GM21360 (cell line): ENCODE data around the gene MYO16.
A peak's percentile ranks its signal among the peaks of the same experiment; 100 is the strongest.

ENCODE experiments used
- ATAC-seq: cut with Tn5 transposase; IDR thresholded peaks from one replicate; pipeline ENCODE4 v1.9.1; 2021; ENCODE audit warnings: mild to moderate bottlenecking, moderate library complexity; ENCODE audit not compliant: unreplicated experiment

MYO16 gene

DNA sequence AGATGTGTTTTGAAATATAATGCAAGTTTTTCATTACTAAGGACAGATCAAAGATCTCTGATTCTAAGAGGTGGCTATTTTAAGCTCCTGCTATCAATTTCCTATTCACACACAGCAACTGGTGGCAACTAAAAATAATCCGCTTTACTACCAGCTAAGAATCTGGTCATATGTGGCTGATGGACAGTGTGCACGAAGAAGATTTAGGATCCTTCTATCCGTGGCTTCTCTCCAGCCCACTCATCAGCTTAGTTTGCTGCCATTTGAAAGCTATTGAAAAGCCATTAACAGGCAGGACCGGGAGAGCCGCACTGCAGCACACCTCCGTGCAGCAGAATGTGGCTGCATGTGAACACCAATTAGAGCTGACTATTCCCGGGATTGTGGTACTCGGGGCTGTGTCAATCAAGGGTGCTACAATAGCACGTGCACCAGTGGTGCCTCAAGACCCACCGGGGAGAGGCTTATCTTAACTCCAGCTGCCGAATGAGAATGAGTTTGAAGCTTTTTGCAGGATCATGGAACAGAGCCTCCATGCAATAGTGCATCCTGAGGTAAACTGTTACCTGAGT is at the start of gene MYO16:
Gene MYO16, plus strand, starts transcription at position 431 of the 572 bp plus-strand sequence. CDS start 234 bp downstream, outside the sequence.
- ATAC-seq: no peak

DNA sequence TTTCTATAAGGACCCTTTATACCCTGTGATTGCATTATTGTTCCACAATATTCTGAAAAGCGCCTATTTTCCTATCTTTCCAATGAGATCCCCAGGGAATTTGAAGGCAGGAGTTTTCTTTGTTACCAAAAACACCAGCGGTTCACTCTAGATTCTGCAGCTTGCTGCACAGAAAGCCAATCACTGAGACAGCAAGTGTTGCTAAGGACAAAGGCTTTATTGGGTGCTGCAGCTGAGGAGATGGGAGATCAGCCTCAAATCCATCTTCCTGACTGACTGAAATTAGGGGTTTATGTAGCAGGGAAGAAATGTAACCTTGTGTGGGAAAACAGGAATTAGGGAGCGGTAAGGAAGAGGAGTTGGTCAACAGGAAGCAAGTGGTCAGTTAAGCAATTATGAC is 42.6 kb upstream of the MYO16 start:
- no peak for ATAC-seq

DNA sequence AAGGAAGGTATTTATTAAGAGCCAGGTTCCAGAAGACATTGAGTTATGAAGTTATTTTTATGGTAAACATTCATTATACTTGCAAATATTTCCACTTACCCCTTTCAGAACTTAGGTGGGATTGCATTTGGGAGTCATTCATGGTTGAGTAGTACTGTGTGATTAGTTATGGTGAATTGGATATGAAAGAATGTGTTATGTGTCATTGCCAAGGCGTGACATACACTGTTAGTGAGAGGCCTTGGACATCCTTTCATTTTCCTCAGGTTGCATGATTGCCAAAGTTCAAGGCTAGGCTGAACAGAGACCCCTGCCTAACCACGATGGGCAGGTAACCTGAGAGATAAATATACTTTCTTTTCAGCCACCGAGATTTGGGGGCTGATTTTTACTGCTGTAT is 40.9 kb upstream of the MYO16 start:
- ATAC-seq: no peak

- ATAC-seq: no peak
Measured at GRCh38 chr13:108594153-108594552, 35.3 kb upstream of the MYO16 start.

DNA sequence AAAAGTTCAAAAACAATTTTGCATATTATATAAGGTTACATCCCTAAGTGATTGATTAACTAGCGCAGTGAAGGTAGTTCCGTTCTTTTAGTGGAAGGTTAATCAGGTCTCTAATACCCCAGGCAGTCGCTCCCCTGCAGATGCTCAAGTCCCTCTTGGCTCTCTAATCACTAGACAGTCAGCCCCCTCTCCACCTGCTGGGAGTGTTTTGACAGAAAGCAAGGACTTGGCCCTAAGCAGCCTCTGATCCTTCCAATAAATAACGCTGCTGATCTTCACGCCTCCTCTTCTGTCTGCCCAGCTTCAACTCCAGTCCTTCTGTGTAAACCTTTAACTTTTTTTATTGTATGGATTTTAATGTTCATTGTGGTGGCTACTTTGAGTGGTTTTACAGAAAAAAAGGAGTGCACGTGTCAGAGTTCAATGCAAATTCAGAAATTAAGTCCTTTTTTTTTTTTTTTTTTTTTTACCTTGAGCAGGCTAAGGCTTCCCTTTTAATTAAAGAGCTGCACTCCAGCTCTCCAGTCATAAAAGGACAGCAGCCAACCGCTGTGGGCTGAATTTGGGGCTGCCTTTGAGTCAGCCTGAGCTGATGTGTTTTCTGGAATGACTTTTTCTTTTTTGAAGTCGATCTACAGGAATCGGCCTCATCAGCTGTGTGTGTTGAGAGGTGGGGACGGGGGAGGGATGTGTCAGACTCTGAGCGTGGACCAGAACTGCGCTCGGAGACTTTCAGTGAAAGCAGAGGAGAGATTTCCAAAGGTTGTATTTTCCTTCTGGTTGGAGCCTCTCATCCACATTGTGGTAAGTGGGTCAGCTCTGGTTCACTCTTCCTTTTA is 33.8 kb upstream of the MYO16 start:
- no peak for ATAC-seq

DNA sequence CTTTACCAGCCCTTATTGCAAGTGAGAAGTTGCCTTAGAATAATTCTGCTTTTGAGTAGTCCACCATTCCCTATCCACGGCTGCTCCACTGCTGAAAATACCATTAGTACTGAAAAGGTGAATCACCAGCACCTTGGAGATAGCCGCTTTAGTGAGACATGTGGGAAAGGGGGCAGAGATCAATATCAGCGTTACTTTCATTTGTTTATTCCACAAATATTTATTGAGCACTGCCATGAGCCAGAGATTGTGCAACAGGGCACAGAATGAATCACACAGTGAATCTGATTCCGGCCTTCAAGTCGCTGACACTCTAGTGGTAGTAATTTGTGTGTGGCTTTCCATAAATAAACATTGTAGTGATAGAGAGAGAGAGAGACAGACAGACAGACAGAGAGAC is 31.5 kb upstream of the MYO16 start:
- ATAC-seq: no peak

- ATAC-seq: no peak
Measured at GRCh38 chr13:108606424-108606823, 23.0 kb upstream of the MYO16 start.

GRCh38 chr13:108609353-108609752 is 20.1 kb upstream of the MYO16 start:
- ATAC-seq: peak; percentile 57

GRCh38 chr13:108610507-108610906 is 18.9 kb upstream of the MYO16 start:
- ATAC-seq: no peak

DNA sequence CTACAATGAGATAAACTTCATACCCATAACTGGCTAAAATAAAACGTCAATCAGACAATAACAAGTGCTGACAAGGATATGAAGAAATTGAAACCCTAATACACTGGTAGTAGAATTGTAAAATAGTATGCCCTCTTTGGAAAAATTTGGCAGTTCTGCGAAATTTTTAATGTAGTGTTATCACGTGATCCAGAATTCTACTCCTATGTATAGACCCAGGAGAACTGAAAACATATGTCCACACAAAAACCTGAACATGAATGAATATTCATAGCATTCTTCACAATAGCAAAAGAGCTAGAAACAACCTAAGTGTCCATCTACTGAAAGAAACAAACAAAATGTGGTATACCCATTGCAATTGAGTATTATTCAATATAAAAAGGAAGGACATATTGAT is 14.2 kb upstream of the MYO16 start:
- no peak for ATAC-seq

DNA sequence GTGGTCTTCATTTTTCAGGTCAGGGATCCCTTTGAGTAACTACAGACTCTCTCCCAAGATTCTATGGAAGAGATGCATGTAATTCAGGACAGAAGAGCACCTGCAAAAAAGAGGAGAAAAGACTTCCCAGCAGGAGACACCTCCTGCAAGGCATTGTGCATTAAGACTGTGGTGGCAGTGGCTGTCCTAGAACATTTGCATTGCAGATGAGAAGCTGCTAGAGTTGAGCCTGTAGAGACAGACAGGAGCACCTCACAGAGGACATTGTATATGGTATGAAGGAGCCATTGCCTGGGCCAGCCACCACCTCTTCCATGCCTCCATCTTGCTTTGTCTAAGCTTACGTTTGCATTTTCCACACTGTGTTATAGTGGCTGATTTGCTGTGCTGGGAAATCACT is 11.2 kb upstream of the MYO16 start:
- ATAC-seq: no peak

DNA sequence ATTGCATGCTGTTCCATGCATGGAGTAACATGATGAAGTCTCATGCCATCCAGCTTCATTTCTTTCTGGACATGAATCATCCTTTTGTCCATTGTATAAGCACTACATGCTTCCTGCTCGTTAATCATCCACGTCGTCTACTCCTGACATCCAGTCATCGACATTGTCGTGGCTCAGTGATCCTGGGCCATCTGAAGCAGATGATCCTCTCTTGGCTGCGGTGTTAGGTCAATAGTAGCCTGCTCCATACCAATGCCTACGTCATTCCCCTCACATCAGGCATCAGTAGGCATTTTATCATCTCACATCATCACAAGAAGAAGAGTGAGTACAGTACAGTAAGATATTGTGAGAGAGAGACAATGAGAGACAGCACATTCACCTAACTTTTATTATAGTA is 7.9 kb upstream of the MYO16 start:
- no peak for ATAC-seq

GRCh38 chr13:108624108-108624507 is 5.3 kb upstream of the MYO16 start:
- ATAC-seq: no peak

- ATAC-seq: no peak
Measured at GRCh38 chr13:108624979-108625378, 4.4 kb upstream of the MYO16 start.

DNA sequence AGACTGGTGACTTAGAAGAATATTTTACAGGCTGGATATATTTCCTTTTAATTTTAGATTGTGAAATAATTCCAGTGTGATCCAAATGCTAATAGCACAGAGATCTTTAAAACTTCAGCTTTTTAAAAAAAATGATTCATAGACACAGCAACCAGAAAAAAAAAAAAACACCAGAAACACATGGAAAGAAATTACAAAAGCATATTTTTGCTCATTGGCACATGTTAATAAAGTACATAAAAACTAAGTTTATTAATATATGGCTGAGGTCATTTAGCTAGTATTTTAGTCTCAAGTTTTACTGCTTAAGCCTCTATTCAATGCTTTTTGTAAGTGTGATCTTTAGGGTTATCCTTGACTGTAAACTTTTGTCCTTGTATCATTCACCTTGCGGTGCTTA is 577 bp downstream of the MYO16 start:
- no peak for ATAC-seq

GRCh38 chr13:108632649-108633167 is 3.3 kb downstream of the MYO16 start:
- ATAC-seq: no peak

DNA sequence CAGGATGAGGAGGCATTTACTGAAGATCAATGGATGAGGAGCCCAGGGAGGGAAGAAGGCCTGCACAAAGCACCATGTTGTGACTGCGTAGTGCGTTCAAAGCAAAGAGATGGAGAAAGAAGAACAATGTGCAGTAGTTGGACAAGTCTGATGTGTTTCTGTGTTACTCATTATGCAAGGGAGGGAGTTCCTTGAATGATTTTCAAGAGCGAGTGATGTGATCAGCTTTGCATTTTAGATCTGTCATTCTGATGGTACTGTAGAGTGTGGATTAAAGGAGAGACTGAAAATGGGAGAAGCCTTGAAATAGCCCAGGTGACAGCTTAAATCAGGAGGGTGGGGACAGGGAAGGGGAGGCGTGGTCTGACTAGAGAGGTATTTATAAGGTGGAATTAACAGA is 9.5 kb downstream of the MYO16 start:
- no peak for ATAC-seq

GRCh38 chr13:108643646-108644353 is 14.4 kb downstream of the MYO16 start:
- no peak for ATAC-seq

DNA sequence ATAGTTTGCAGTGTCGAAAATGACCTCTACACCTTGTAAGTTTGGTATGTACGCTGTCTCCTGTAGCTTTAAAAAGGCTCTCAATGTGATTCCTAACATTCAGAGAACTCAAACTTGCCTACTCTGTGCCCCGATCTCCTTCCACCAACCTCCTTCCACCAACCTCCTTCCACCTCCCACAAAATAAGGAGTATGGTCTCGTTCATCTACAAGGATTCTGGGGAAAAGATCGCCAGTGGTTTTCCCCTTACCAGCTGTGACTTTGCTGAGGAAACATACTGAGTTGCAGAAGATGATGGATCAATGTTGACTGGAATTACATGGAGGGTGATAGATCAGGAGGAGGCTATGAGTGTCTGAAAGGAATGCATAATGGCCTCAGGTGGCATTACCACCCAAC is 16.0 kb downstream of the MYO16 start:
- no peak for ATAC-seq

DNA sequence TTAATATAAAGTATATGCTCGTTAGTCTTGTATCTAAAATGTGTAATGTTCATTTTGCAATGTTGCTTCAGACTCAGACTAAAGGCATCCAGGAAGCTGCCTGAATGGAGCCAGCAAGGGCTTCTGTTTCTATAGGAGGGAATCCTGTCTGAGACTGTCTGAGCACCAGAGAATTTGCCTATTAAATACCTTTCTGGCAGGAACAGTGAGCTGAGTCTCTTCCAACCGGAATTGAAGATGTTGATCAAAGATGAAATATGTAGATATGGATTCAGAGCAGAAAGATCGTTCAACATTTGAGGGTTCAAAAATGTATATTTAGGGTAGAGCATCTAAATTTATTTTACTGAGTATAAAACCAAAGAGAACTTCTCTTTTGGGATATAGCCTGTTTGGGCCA is 20.9 kb downstream of the MYO16 start:
- no peak for ATAC-seq

GRCh38 chr13:108656742-108657141 is 27.3 kb downstream of the MYO16 start:
- no peak for ATAC-seq

DNA sequence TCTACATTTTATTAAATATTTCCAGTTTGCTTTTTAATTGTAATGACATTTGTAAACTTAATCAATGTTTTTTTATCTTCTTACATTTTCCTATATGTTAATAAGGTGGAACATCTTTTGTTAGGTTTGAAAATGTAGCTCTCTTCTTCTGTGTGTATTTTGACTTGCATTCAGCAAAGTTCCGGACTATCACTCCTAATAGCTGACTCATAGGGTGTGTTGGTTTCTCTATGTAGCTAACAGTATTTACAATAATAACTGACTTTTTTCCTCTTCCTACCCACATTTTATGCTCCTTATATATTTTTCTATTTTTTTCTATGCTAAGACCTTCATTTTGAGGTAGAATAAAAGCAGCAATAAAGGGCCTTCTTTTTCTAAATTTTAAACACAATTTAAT is 28.1 kb downstream of the MYO16 start:
- ATAC-seq: no peak
